Measurements from ENCODE around the gene ZNF488.

GRCh38 chr10:47354165-47354564 lies 29.9 kb downstream of the ZNF488 start:
- TF ChIP-seq CTCF (conservative IDR thresholded peaks at IDR 0.05 in 1 of 2, IDR thresholded peaks at IDR 0.05 in 1 of 2; ENCODE audit: extremely low read depth in 1 of 2, insufficient read depth in 1 of 2, low read depth in 1 of 2, low read length in 2 of 2), result peak in 1 of 2 donors; percentile 14
- no peak for TF ChIP-seq EZH2 (IDR thresholded peaks at IDR 0.05; ENCODE audit: borderline replicate concordance, low read length)

Measured in mammary epithelial cell (primary cell).